Right lobe of liver (tissue), 4 donors: ENCODE data around the gene FAM124A.

ENCODE experiments used
- CTCF ChIP-seq, 4 donors: fragments of 200-600 bp in 3 of 4; fragments of 450-650 bp in 1 of 4; IDR thresholded peaks; one replicate each; pipeline versions ENCODE4 v1.5.1 to v1.8.0; 2016 to 2022; ENCODE audit warnings: antibody characterized with exemption in 4 of 4, mild to moderate bottlenecking in 2 of 4
- POLR2A ChIP-seq: fragments of 450-650 bp; IDR thresholded peaks from one replicate; pipeline ENCODE4 v1.6.1; 2017; ENCODE audit warnings: antibody characterized with exemption, mild to moderate bottlenecking
- donor health status: DM: no; HTN: no; CAD: no.
- donor health status: DM: no; HTN: no; CAD: no.
- donor health status: DM: no; HTN: yes; CAD: no.

GRCh38 chr13:51271528-51272085 is 49.4 kb downstream of the FAM124A start:
- no peak for TF ChIP-seq POLR2A
- TF ChIP-seq CTCF (IDR thresholded peaks at IDR 0.05) = no peak
